Natural killer cell treated with Interleukin-12 subunit alpha and Interleukin-12 subunit beta and Interleukin-15 and Interleukin-18, amount 100 ng/mL, for 72 hours (primary cell): ENCODE measurements around the gene NUP107. TPM values are rescaled to one million over a fixed set of nuclear protein-coding genes. Genes with fewer than 3 reads are reported as not detected.
"Not testable (repeated sequence)": the region's sequence is repeated elsewhere in the genome, so short reads cannot be mapped to it uniquely, and the experiment has no call there.

Source experiments
- ATAC-seq, 2 donors: fragments of 150-1000 bp; cut with Tn5 transposase in 1 of 2; sonication (Bioruptor Pico), chemical (Tn5 transposase) in 1 of 2; 2 replicates each; pipeline ENCODE4 v1.10.0; 2021
- DNase-seq: peaks from one replicate; pipeline ENCODE4 v3.0.0; 2022; ENCODE audit warnings: low spot score
- H3K27ac Mint-ChIP-seq, 2 donors: 1 replicate in 1 of 2; 2 replicates in 1 of 2; pipeline ENCODE4 v1.8.0; 2022; ENCODE audit warnings: mixed read lengths in 2 of 2, mild to moderate bottlenecking in 1 of 2, moderate library complexity in 1 of 2
- H3K27me3 Mint-ChIP-seq, 2 donors: 1 replicate in 1 of 2; 2 replicates in 1 of 2; pipeline ENCODE4 v1.8.0; 2022; ENCODE audit warnings: mixed read lengths in 2 of 2
- H3K36me3 Mint-ChIP-seq: one replicate; pipeline ENCODE4 v1.8.0; 2022; ENCODE audit warnings: mixed read lengths
- H3K4me1 Mint-ChIP-seq, 2 donors: 1 replicate in 1 of 2; 2 replicates in 1 of 2; pipeline ENCODE4 v1.8.0; 2022; ENCODE audit warnings: low read depth in 2 of 2, mixed read lengths in 2 of 2, mild to moderate bottlenecking in 1 of 2
- H3K4me3 Mint-ChIP-seq: one replicate; pipeline ENCODE4 v1.8.0; 2022; ENCODE audit warnings: mixed read lengths
- H3K9me3 Mint-ChIP-seq: 2 replicates; pipeline ENCODE4 v1.8.0; 2022; ENCODE audit warnings: mixed read lengths
- total RNA-seq, 2 donors: library from RNA; stranded (reverse); gene quantifications; one replicate each; pipeline ENCODE4 v1.2.3, GENCODE V29; 2022

The NUP107 gene
- total RNA-seq, 2 donors from 2014 or later: 77.3 to 111 TPM

GRCh38 chr12:68673788-68674187 lies 13.0 kb upstream of the NUP107 start:
- H3K27me3 Mint-ChIP-seq: no peaks in the 10 kb centered on the region
- H3K4me3 Mint-ChIP-seq: peak overlapping the region; percentile 64
- H3K4me1 Mint-ChIP-seq: peaks cover 27 to 29% of the 10 kb centered on the region in 2 donors
- DNase-seq (no peak), ATAC-seq (peak; percentile 26 to 63)
- H3K36me3 Mint-ChIP-seq: no peaks in the 10 kb centered on the region
- H3K9me3 Mint-ChIP-seq: no peaks in the 10 kb centered on the region
- H3K27ac Mint-ChIP-seq: peak overlapping the region; percentile 60 to 68

- Mint-ChIP-seq H3K27me3 (no peaks in the 10 kb centered on the region), H3K4me3 (peak overlapping the region; percentile 64), H3K9me3 (no peaks in the 10 kb centered on the region), H3K4me1 (peaks cover 31 to 35% of the 10 kb centered on the region in 2 donors), H3K27ac (peak overlapping the region; percentile 60 to 68), H3K36me3 (no peaks in the 10 kb centered on the region)
- ATAC-seq (no peak), DNase-seq (no peak)
These were observed 12.4 kb upstream of the NUP107 start for GRCh38 chr12:68674376-68674775.

GRCh38 chr12:68675101-68675842 lies 11.5 kb upstream of the NUP107 start:
- H3K4me3 Mint-ChIP-seq: peak overlapping the region; percentile 68
- H3K9me3 Mint-ChIP-seq: no peaks in the 10 kb centered on the region
- ATAC-seq (peak; percentile 88 to 96), DNase-seq (peak; percentile 81)
- peak overlapping the region; percentile 60 to 68 for H3K27ac Mint-ChIP-seq
- H3K36me3 Mint-ChIP-seq: no peaks in the 10 kb centered on the region
- no peaks in the 10 kb centered on the region for H3K27me3 Mint-ChIP-seq
- peaks cover 33 to 36% of the 10 kb centered on the region in 2 donors for H3K4me1 Mint-ChIP-seq

- not testable (repeated sequence) for ATAC-seq
These were observed 9.9 kb upstream of the NUP107 start for GRCh38 chr12:68676854-68677253.

GRCh38 chr12:68686262-68686594 lies 550 bp upstream of the NUP107 start:
- no peaks in the 10 kb centered on the region for H3K9me3 Mint-ChIP-seq
- H3K4me3 Mint-ChIP-seq: peak overlapping the region; percentile 94

More at GRCh38 chr12:68676854-68677253, 9.9 kb upstream of the NUP107 start:
- H3K36me3 Mint-ChIP-seq, H3K4me3 Mint-ChIP-seq, H3K27me3 Mint-ChIP-seq, H3K9me3 Mint-ChIP-seq, DNase-seq: not testable (repeated sequence)
- Mint-ChIP-seq H3K27ac (peak overlapping the region in 1 of 2 donors; percentile 68), H3K4me1 (peaks cover 27% of the 10 kb centered on the region in 2 donors)

GRCh38 chr12:68695454-68695853 lies 8.7 kb downstream of the NUP107 start:
- ATAC-seq: no peak
- no peak overlapping the region for H3K4me3 Mint-ChIP-seq
- H3K27me3 Mint-ChIP-seq: no peaks in the 10 kb centered on the region
- no peaks in the 10 kb centered on the region for H3K9me3 Mint-ChIP-seq
- DNase-seq: no peak
- peaks cover 0 to 3% of the 10 kb centered on the region in 2 donors for H3K4me1 Mint-ChIP-seq
- no peak overlapping the region for H3K27ac Mint-ChIP-seq
- peaks cover 50% of the 10 kb centered on the region for H3K36me3 Mint-ChIP-seq

More at GRCh38 chr12:68686262-68686594, 550 bp upstream of the NUP107 start:
- Mint-ChIP-seq H3K27me3 (no peaks in the 10 kb centered on the region), H3K36me3 (peaks cover 9% of the 10 kb centered on the region), H3K27ac (peak overlapping the region; percentile 94 to 97), H3K4me1 (peaks cover 31% of the 10 kb centered on the region in 2 donors)
- ATAC-seq (no peak), DNase-seq (no peak)

GRCh38 chr12:68699486-68699885 lies 12.7 kb downstream of the NUP107 start:
- no peak overlapping the region for H3K27ac Mint-ChIP-seq
- DNase-seq (no peak), ATAC-seq (no peak)
- H3K36me3 Mint-ChIP-seq: peaks cover 37% of the 10 kb centered on the region
- no peaks in the 10 kb centered on the region for H3K27me3 Mint-ChIP-seq
- H3K9me3 Mint-ChIP-seq: no peaks in the 10 kb centered on the region
- no peak overlapping the region for H3K4me3 Mint-ChIP-seq
- peaks cover 0 to 3% of the 10 kb centered on the region in 2 donors for H3K4me1 Mint-ChIP-seq

- H3K4me1 Mint-ChIP-seq: no peaks in the 10 kb centered on the region
- ATAC-seq (no peak), DNase-seq (no peak)
- H3K36me3 Mint-ChIP-seq: peaks cover 12% of the 10 kb centered on the region
- H3K27ac Mint-ChIP-seq: no peak overlapping the region
- no peaks in the 10 kb centered on the region for H3K9me3 Mint-ChIP-seq
- no peak overlapping the region for H3K4me3 Mint-ChIP-seq
- no peaks in the 10 kb centered on the region for H3K27me3 Mint-ChIP-seq
These were observed 41.0 kb downstream of the NUP107 start for GRCh38 chr12:68727776-68728175.

- ATAC-seq (no peak), DNase-seq (no peak)
- Mint-ChIP-seq H3K27ac (no peak overlapping the region), H3K9me3 (no peaks in the 10 kb centered on the region), H3K4me1 (no peaks in the 10 kb centered on the region), H3K36me3 (peaks cover 25% of the 10 kb centered on the region), H3K27me3 (no peaks in the 10 kb centered on the region), H3K4me3 (no peak overlapping the region)
These were observed 46.9 kb downstream of the NUP107 start for GRCh38 chr12:68733661-68734071.

- Mint-ChIP-seq H3K9me3 (no peaks in the 10 kb centered on the region), H3K27me3 (no peaks in the 10 kb centered on the region), H3K36me3 (peaks cover 23% of the 10 kb centered on the region), H3K27ac (no peak overlapping the region), H3K4me3 (no peak overlapping the region), H3K4me1 (peaks cover 4 to 6% of the 10 kb centered on the region in 2 donors)
- ATAC-seq (no peak), DNase-seq (no peak)
These were observed 53.1 kb downstream of the NUP107 start for GRCh38 chr12:68739891-68740290.

GRCh38 chr12:68743356-68743755 lies 56.6 kb downstream of the NUP107 start:
- Mint-ChIP-seq H3K27ac (peak overlapping the region in 1 of 2 donors; percentile 4), H3K27me3 (no peaks in the 10 kb centered on the region), H3K4me3 (no peak overlapping the region), H3K9me3 (no peaks in the 10 kb centered on the region), H3K4me1 (peaks cover 19 to 24% of the 10 kb centered on the region in 2 donors), H3K36me3 (peaks cover 11% of the 10 kb centered on the region)
- DNase-seq (no peak), ATAC-seq (no peak)

GRCh38 chr12:68745376-68745903 lies 58.7 kb downstream of the NUP107 start:
- no peak for DNase-seq
- H3K9me3 Mint-ChIP-seq: no peaks in the 10 kb centered on the region
- peak overlapping the region; percentile 97 for H3K4me3 Mint-ChIP-seq
- no peaks in the 10 kb centered on the region for H3K27me3 Mint-ChIP-seq
- peak overlapping the region; percentile 74 to 89 for H3K27ac Mint-ChIP-seq
- H3K4me1 Mint-ChIP-seq: peaks cover 24% of the 10 kb centered on the region in 2 donors
- peaks cover 5% of the 10 kb centered on the region for H3K36me3 Mint-ChIP-seq
- no peak for ATAC-seq

- peak within 1 kb of the TSS; percentile 97 for H3K4me3 Mint-ChIP-seq
- H3K4me1 Mint-ChIP-seq: peaks cover 24 to 27% of the 10 kb centered on the region in 2 donors
- no peaks in the 10 kb centered on the region for H3K9me3 Mint-ChIP-seq
- ATAC-seq (peak; percentile 99), DNase-seq (peak; percentile 96)
- peak within 1 kb of the TSS; percentile 74 to 89 for H3K27ac Mint-ChIP-seq
- peaks cover 5% of the 10 kb centered on the region for H3K36me3 Mint-ChIP-seq
- H3K27me3 Mint-ChIP-seq: no peaks in the 10 kb centered on the region
These were observed 59.3 kb downstream of the NUP107 start, which contains the start of gene SLC35E3 for GRCh38 chr12:68745904-68746571. TSS of gene SLC35E3 (plus strand) at chr12:68746176. CDS start at chr12:68746378, 202 bp downstream.
